NK-92 (cell line): ENCODE results near the gene PPP1R13L.

ENCODE experiments used
- DNase-seq: peaks from one replicate; lab custom pipeline; 2025; ENCODE audit not compliant: unreplicated experiment; lab: John Stamatoyannopoulos, UW

PPP1R13L gene

DNA sequence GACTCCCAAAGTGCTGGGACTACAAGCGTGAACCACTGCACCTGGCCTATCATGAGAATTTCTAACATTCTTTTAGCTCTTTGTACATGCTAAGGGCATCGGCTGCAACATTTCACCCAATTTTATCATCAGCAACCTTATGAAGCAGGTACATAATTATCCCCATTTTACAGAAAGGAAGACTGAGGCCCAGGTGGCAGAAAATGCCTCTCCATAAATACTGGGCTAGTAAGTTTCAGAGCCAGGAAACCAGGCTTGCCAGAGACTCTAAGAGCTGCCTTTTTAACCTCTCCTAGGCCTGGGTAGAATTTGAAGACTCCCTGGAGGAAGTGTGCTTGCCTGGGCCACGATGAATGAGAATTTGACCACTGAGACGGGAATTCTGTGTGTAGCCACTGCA lies 36.7 kb downstream of the PPP1R13L start:
- no peak for DNase-seq

DNA sequence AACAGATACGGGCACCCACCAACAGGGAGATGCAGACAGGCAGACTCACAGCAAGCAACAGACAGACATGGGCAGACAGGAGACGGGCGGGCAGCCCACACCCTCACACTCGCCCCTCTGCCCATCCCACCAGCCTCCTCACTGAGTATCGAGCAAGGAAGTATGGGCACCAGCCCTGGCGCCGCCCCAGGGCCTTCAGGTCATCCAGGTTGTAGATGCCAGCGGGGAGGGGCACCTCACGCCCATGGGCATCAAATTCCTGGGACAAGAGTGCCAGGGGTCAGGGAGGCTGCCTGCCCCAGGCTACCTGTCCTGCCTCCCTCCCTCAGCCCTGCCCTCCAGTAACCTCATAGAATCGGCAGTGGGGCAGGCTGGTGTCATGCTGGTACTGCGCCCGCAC lies 40.2 kb downstream of the PPP1R13L start:
- DNase-seq = no peak

DNA sequence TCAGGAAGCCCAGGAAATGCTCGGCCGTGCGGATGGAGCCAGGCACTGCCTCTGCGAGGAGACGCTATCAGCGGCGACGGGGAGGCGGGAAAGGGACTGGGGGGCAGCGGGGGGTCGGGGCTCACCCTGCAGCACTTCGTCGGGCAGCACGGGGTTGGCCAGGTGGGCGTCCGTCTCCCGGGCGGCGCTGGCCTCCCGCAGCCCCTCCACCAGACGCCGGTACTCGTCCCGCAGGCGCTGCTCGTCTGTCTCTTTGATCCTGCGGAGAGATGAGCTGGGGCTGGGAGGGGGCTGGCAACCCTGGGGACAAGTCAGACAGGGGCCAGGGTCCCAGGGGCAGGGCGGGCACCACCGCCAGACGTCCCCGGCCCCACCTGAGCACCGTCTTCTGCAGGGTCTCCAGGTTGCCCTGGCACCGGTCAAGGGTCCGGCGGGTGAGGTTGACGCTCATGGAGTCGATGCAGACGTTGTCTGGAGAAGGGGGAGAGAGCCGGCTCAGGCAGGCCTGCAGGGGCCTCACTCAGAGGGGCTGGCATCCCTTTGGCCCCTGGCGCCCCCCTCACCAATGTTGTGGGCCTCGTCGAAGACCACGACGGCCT lies 40.9 kb downstream of the PPP1R13L start:
- no peak for DNase-seq

DNA sequence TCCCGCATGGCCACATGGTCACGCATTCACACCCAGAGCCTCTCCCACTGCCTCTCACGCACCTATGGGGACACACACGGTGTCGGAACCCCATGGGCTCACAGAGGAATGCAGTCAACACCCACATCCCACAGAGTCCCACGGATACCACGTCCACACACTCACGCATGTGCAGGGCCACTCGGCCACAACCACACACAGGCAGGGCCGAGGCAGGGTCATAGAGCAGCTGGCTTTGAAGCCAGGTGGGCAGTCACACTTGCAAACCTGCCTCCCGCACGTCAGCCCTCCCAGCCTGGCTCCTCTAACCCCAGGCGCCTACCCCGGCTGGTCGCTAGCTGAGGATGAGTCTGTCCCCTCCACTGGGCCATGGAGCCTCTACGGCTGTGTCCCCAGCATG lies 42.6 kb downstream of the PPP1R13L start:
- no peak for DNase-seq

DNA sequence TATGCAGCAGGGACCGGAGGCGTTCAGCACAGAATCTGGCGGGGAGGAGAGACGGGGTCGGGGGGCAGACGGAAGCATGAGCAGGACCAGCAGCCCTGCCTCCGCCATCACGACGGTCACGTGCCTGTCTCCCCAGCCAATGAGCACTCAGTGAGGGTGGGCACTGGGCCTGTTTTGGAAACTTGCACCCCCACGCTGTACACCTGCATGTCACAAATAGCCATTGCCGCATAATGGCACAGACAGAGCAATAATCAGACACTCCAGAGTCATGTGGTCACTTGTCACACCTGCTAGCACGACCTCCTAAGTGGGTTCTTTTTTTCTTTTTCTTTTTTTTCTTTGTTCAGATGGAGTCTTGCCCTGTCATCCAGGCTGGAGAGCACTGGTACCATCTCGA lies 43.3 kb downstream of the PPP1R13L start:
- DNase-seq = no peak

DNA sequence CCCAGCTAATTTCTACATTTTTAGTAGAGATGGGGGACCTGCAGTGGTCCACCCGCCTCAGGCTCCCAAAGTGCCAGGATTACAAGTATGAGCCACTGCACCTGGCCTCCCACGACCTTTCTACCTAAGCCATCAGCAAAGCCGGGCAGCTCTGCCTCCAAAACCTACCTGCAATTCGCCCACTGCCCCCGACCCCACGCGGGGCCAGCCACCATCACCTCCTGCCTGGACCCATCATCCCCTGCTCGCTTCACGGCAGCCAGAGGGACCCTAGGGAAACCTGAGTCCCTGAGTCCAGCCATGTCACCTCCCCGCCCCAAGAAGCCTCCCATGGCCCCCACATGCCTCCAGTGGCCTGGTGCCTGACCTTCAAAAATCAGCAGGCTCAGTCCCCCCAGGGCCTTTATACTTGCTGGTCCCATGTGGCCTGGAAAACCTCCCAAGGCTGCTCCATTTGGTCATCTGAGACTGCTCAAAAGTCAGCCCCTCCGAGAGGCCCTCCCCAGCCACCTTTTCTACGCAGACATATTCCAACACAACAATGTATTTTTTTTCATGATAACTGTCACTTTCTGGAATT lies 46.6 kb downstream of the PPP1R13L start:
- DNase-seq = no peak

DNA sequence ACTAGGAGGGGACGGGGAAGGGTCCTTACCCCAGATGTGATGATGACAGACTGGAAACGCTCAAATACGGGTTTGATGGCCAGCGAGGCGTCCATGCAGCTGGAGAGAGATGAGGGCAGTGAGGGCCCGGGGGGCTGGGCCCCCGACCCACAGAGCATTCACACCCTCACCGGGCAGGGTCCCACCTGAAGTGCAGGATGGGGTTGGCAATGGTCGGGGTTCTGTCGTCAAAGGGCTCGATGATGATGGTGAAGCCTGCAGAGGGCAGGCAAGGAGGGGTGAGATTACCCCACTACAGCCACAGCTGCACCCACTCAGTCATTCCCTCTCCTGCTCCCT lies 47.5 kb downstream of the PPP1R13L start:
- DNase-seq = no peak

DNA sequence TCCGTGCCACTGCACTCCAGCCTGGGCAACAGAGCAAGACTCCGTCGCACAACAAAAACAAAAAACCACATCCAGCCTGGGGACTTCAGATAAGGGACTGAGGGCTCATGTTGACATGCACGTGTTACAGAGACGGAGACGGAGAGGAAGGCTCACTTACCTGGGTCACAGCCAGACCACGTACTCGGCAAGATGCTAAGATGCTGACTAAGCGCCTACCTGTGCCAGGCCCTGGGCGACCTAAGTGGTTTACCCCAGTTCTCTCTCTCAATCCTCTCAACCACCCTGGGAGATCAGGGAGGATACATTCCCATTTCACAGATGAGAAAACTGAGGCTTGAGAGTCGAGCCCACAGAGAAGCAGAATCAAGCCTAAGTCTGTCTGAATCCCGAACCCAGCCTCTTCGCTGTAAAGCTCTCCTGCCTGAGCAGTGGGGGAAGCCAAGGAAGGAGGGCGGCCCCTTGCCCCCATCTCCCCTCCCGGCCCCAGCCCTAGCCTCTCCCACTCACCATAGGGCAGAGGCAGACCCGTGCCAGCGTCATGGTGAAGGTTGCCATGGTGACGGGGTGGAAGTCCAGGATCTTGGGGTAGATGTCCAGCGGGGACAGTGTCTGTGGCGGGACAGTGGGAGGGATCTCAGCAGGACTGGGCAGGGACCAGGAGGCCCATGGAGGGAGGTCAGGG lies 48.0 kb downstream of the PPP1R13L start:
- no peak for DNase-seq

DNA sequence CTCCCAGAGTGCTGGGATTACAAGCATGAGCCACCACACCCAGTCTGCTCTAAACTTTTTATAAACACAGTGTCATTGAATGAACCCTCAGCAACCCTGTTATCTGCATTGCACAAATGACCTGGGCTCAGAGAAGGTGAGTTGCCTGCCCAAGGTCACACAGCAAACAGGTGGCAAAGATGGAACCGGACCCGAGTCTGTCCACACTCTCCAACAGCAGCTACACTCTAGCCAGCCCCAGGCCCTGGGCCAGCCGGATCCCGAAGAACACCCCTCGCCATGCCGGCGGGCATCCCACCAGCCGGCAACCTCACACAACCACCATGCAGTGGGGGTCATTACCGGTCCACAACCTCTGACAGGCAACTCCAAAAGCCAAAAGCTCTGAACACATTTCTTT lies 49.0 kb downstream of the PPP1R13L start:
- DNase-seq = no peak

DNA sequence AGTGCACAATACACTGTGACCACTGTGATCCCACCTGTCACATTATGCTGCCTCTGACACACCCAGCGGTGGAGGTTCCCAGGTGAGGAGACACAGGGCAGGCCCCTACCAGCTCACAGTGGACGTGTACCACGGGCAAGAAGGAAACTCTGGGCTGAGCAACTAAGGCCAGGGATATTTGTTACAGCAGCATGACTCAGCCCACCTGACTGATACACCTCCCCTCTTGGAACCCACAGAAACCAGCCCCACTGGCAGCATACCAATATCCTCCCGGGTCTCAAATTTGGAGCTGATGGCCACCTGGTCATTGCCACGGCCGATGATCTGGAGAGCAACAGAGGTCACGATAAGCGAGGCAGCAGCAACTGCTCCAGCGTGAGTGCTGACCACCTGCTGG lies 49.5 kb downstream of the PPP1R13L start:
- no peak for DNase-seq

DNA sequence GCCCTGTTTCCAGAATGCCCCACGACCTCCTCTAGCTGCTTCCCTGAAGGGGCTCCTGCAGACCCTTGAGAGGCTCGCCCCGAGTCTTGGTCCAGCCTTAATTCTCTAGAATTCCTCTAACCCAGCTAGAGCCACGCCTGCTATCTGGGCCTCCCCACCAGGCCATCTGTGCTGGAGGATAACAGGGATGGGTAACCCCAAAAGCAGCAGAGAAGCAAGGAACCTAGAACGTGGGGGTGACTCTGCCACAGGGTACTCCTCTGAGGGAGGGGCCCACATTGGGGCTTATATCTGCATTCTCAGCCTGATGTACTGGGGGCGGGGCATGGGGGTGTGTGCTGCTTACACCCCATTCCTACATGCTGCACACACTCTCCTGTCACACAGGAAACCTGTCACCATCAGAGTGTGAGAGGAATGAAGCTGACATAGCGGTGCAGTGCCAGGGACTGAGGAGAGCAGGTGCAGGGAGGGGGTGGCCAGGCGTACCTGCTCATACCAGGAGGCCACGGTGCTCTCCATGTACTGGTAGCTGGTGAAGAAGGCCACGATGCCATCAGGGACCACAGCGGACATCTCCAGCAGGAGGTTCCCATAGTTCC lies 50.5 kb downstream of the PPP1R13L start:
- no peak for DNase-seq

DNA sequence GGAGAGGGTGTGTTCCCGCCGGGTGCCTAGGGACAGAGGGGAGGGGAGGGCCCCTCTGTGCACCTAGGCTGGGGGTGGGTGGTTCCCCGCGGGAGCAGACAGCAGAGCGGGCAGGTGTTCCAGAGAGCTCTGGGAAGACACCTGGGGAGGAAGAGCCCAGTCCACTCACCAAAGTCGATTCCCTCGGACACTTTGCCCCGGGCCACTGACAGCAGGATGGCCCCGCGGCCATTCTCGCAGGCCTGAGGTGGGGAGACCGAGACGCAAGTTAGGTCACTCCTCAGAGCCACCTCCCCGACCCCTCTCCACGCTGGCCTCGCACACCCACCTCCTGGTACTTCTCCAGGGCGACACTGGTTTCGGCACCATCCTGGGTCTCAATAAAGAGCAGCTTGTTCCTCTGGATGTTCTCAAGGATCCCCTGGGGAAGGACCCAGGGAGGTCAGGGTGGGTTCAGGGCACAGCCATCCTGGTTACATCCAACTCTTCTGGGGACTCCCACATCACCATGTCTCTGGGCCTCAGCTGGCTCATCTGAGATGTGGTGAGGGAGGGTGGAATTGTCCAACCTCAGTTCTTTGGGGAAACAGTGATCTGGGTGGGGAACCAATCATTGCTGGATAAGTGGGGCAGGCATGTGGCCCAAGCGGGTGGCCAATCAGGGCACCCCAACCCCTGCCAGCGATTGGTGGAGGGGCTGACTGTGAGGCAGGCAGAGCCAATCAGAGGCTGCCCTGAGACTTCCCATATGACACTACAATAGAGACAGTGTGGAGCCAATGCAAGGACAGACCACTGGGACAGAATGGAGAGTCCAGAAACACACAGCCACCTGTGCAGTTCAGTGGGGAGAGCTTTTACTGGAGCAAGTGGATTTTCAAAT lies 51.7 kb downstream of the PPP1R13L start:
- no peak for DNase-seq

DNA sequence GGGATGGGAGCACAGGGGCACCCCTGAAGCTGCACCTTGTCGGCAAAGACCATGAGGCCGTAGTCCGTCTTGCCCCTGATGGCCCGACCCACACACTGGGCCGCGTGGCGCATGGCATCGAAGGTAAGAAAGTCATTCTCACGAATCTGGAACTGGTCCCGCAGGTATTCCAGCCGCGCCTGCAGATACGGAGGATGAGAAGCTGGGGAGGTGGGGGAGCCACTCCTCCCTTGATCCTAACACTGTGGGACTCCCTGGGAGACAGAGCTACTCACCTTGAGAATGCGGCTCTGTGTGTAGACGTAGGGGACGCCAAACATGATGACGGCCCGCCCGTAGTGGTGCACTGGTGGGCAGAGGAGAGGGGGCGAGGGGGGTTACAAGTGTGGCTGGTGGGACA lies 52.4 kb downstream of the PPP1R13L start:
- DNase-seq = no peak

DNA sequence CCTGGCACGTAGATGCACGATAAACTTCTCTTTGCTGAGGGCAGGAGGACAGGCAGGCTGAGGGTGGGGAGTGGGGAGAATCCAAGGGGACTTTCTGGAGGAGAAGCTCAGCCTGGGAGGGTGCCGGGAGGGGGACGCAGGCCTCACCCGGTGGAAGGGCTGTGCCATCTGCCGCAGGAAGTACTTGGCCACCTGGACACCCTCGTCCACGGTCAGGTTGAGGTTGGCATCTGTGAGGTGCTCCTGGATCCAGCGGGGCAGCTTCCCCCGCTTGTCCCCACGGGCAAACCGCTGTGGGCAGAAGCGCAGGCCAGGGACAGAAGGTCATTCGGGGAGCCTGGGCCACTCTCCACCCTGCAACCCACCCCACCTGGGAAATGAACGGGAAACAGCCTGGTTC lies 52.8 kb downstream of the PPP1R13L start:
- DNase-seq = no peak

DNA sequence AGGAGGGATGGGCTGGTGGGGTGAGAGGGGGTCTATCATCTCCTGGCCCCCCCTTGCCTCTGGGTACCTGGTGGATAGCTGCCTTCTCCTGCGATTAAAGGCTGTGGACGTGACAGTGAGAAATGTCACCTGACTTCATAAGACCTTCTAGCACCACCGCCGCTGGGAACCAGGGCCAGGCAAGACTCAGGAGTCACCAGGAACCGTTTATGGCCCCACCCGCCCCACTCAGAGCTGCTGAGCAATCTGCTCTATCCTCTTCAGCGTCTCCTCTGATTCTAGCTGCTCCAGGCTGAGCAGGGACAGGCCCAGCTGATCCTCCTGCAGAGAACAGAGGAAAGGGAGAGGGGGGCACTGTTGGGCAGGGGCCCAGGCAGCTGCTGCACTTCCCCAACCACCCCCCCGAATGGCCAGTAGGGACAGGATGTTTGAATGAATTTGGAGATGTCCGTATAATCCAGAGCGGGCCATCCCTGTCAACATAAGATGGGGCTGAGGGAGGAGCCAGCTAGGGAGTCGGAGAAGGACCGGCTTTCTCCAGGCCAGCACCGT lies 53.4 kb downstream of the PPP1R13L start:
- DNase-seq = no peak

DNA sequence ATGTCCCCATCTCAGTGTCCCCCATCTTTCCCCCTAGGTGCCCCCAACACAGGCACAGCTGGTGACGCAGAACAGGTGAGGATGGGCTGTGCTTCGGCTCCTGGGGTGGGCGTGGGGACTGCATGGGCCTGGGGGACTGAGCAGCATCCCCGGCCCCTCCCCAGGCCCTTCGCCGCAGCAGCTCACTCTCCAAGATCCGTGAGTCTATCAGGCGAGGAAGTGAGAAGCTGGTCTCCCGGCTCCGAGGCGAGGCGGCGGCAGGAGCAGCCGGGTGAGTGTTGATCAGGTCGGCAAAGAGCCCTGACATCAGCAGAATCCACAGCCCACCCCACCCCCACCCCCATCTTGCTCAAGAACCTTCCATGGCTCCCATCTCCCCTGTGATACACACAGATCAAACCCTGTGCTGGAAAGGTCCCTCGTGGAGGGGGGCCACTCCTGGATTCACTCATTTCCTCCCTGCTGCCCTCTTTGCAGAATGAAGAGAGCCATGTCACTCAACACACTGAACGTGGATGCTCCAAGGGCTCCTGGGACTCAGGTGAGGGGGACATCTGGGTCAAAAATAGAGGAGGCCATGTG lies 54.3 kb downstream of the PPP1R13L start:
- DNase-seq = no peak

DNA sequence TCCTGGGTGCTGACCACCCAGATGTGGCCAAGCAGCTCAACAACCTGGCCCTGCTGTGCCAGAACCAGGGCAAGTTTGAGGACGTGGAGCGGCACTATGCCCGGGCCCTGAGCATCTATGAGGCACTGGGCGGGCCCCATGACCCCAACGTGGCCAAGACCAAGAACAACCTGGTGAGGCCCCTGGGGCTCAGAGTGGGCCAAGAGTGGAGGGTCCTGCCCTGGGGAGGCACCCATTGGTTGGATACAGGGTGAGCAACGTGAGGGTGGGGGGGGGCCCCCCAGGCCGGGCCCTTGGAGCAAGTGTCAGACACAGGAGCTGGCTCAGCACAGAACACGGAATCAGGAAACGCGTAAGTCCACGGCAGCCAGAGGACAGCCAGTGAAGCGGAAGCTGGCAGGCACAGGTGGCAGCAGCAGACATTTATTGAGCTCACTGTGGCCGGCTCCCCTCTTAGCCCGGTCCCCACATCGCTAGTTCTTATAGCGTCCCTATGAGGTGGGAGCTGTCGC lies 55.4 kb downstream of the PPP1R13L start:
- DNase-seq = no peak

DNA sequence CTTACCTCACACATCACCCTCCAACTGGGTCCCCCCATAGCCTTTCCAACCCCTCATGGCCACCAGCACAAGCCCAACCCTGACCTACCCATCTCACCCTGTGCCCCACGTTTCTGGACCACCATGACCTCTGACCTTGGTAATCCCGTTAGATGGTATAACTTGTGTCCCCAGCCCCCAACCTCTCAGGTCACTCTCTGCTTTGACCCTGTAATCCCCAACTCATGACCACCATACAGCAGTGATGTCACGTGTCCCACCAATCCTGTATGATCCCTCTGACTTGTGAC lies 55.8 kb downstream of the PPP1R13L start:
- no peak for DNase-seq

DNA sequence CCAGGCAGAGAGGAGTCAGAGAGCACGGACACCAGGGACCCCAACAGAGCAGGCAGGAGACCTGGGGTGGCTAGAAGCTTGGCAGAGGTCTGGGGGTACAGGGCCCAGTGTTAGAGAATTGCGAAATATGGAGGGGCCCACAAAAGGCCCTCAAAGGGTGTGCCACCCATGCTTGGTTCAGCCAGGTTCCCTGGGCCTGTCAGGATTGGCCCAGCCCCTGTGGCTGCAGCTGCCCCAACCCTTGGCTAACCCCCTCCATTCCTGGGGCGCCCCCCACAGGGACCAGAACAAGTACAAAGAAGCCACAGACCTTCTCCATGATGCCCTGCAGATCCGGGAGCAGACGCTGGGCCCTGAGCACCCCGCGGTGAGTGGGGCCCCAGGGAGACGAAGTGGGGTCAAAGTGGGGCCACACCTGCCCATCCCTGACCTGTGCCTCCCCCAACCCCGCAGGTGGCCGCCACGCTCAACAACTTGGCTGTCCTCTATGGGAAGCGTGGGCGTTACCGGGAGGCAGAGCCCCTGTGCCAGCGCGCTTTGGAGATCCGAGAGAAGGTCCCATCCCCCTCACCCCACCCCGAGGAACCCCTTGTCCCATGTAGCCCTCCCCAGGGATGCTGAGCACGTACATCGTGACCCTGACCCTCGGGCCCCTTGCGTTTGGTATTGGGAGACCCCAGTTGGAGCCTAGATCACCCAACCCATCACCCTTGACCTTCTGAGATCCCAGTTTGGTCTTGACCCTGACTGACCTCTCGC lies 56.3 kb downstream of the PPP1R13L start:
- no peak for DNase-seq
